Stimulated activated CD4-positive, alpha-beta T cell treated with anti-CD3 and anti-CD28 coated beads, Interleukin-4, amount 100 ng/mL, for 1 hour (primary cell): ENCODE results near the gene ACTR3C.
A peak's percentile ranks its signal among the peaks of the same experiment; 100 is the strongest.

Experiments used
- DNase-seq: peaks from one replicate; pipeline ENCODE4 v3.0.0-alpha.2; 2020

Gene ACTR3C

DNA sequence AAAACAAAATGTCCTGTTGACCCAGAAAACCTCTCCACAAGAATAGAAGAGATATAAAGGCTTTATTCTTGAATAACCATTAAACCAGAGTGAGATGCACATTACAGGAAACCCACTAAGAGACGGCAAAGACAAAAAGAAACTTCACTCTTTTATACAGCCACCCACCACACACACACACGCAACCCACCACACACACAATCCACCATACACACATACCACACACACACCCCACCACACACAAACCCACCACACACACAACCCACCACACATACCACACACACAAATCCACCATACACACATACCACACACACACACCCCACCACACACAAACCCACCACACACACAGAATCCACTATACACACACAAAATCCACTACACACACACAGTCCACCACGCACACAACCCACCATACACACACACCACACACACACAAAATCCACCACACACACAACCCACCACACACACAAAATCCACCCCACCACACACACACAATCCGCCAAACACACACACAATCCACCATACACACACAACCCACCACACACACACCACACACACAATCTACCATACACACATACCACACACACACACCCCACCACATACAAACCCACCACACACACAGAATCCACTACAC, 35.8 kb upstream of the ACTR3C start:
- DNase-seq, result no peak

DNA sequence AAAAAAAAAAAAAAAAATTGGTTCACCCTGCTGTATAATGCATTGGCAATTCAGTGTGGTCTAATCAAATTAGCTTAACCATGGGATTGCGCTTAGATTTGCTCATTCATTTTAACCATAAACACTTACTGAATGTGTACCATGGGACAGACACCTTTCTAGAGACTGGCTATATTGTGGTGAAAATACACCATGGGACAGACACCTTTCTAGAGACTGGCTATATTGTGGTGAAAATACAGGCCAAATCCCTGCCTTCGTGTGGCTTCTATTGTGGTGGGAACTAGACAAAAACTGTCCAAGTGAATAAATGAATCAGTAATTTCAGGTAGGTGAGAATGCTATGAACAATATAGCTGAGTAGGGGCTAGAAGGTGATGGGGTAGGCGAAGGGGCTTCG, 35.1 kb upstream of the ACTR3C start:
- no peak for DNase-seq

DNA sequence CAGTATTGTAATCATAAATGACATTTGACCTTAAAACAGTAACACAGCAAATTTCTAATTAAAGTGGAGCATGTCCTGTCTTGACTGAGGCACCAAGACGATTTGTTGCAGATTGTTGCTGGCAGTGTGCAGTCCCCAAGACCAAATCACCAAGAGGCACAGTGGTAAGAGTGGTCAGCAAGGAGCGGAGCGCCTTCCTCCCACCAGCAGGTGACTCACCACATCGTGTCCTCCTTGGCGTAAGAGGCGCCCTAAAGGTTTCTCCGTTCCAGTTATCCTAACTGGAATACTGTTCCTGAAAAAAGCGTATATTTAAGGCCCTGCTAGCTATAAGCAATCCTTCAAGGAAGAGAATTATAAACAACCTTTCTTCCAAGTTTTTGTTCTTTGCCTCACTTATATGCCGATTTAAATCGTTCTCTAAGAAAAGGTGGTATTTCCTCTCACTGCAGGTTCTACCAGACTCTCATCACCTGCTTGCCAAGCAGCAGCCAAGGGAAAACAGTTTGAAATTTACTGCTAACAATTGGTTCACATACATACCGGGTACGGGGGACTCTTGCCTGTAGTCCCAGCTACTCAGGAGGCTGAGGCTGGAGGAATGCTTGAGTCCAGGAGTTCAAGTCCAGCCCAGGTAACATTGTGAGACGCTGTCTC, 34.6 kb upstream of the ACTR3C start:
- no peak for DNase-seq

DNA sequence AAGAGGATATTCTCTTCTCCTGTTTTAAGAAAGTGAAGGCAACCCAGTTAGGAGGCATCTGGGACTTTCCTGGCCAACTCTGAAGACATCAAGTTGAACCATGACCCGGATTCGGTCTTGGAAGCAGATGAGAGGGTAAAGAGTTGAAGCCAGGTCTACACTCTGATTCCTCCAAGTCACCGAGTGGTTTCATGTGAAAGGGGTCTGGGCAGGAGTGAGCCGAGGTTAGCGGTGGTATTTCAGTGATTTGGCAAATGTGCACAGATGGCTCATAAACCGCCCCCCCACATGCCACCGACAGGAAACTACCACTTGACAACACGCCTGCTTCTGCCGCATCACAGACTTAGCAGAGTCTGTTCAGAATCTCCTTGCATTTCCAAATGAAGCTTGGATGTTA, 33.9 kb upstream of the ACTR3C start:
- peak; percentile 65 for DNase-seq

DNA sequence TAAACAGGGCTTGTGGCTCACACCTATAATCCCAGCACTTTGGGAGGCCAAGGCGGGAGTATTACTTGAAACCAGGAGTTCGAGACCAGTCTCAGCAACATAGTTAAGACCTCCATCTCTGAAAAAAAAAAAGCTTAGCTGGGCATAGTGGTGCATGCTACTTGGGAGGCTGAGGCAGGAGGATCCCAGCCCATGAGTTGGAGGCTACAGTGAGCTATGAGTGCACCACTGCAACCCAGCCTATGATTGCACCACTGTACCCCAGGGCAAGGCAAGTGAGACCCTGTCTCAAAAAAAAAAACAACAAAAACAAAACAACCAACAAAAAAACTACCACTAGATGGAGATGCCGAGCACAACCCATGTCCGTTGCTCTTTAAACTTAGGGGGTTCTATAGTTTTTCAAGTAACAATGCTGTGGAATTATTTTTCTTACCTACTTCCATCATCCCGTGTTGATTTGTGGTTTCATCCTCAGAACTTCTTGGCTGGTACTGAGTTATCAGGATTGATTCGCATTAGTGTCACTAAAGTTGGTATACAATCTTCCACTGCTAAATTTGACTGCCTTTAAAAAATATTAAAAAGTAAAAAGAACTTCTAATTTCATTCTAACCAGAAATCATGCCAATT, 33.0 kb upstream of the ACTR3C start:
- DNase-seq, result no peak

DNA sequence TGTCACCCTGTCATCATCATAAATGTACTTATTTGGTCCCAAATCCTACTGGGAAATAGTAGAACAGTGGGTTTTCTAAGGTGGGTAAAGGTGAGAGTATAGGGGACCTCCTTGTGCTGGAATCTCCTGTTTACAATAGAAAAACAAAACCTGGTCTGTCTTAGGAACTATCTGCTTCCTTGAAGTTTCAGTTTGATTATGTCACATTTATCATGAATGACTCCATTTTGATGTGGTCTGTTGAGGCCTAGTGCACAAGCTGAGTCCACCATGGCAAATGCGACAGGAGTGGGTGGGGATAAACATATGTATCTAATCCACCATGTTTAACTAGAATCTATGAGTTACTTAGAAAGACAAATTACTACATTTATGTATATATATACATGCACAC, 32.3 kb upstream of the ACTR3C start:
- DNase-seq, result no peak

DNA sequence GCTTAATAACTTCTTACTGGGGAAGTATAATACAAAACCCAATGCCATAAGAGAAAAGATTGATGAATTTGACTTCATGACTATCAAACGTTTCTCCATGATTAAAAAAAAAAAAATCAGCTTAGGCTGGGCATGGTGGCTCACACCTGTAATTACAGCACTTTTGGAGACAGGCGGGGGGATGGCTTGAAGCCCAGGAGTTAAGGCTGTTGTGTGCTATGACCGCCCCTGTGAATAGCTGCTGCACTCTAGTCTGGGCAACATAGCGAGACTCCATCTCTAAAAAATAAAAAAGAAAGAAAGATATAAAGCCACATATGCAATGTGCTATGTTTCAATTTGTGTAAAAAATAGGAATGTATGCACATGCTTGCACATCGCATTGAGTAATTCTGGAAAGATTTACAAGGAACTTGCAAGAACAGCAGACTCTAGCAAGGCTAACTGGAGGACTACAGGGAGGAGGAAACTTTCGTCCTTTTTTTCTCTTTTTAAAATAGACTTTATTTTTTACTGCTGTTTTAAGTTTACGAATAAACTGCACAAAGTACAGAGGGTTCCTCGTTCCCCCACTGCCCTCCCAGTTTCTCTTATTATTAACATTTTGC, 28.3 kb upstream of the ACTR3C start:
- DNase-seq, result no peak

DNA sequence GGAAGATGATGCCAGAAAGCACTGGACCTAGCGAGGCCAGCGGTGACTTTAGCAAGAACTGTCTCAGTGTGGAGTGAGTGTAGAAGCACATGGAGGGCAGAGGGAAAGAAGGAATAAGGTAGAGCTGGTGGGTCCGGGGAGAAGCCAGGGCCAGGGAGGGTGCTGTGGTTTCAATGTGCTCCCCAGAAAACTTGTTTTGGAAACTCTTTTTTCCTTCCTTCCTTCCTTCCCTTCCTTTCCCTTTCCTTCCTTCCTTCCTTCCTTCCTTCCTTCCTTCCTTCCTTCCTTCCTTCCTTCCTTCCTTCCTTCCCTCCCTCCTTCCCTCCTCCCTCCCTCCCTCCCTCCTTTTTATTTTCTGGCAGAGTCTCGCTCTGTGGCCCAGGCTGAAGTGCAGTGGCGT, 23.6 kb upstream of the ACTR3C start:
- DNase-seq, result no peak

DNA sequence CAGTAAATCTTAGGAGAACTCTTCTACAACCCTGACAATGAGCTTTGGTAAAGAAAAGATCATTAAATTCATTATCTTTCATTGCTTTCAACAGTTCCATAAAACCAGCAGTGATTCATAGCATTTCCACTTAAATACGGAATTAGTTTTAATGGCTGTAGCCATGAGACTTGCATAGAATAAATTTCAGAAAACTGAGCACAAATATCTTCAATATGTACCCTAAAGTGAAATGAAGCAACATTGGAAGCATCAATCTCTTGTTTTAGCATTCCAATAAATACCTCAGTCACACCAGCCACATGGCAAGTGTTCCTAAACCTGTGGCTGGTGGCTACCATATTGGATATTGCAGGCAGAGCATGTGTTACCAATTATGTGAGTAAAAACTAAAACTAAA, 21.7 kb upstream of the ACTR3C start:
- no peak for DNase-seq

DNA sequence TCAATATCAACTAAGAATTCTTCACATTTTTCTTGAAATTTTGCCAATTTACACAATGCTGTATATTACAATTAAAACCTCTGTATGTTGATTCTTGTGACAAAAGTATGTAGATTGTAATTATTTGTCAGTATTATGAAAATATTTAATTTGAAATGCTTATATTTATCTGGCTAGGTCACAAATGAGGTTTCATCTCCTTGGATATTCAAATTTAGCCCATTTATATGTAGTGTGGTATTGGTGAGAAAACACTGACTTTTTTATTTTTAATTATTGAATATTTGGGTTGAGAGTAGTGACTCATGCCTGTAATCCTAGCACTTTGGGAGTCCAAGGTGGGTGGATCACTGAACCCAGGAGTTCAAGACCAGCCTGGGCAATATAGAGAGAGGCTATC, 21.0 kb upstream of the ACTR3C start:
- no peak for DNase-seq

DNA sequence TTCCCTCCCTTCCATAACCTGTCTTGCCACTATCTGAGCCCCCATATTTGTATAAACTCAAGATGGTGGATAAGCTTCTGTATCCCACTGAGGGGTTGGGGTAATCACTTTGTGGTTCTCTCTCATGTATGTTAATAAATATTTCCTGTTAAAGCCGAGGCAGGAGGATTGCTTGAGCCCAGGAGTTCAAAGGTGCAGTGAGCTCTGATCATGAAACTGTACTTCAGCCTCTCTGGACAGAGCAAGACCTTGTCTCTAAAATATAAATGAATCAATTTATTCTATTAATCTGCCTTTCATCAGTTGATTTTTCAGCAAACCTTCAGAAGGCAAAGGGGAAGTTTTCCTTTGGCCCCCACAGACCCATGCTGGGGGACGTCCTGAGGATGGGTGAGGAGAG, 19.9 kb upstream of the ACTR3C start:
- DNase-seq, result no peak

DNA sequence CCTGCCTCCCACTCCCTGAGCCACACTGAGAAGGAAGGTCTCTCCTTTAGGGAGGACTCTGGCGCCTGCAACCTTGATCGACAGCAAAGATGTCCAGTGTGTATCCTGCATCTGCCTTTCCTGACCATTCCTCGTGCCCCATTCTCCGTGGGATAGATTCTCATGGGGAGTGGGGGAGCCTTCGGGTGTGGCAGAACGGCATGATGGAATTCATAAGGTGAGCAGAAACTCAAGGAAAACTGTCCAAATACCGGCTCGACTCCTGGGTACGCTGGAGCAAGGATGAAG, 18.7 kb upstream of the ACTR3C start:
- no peak for DNase-seq

DNA sequence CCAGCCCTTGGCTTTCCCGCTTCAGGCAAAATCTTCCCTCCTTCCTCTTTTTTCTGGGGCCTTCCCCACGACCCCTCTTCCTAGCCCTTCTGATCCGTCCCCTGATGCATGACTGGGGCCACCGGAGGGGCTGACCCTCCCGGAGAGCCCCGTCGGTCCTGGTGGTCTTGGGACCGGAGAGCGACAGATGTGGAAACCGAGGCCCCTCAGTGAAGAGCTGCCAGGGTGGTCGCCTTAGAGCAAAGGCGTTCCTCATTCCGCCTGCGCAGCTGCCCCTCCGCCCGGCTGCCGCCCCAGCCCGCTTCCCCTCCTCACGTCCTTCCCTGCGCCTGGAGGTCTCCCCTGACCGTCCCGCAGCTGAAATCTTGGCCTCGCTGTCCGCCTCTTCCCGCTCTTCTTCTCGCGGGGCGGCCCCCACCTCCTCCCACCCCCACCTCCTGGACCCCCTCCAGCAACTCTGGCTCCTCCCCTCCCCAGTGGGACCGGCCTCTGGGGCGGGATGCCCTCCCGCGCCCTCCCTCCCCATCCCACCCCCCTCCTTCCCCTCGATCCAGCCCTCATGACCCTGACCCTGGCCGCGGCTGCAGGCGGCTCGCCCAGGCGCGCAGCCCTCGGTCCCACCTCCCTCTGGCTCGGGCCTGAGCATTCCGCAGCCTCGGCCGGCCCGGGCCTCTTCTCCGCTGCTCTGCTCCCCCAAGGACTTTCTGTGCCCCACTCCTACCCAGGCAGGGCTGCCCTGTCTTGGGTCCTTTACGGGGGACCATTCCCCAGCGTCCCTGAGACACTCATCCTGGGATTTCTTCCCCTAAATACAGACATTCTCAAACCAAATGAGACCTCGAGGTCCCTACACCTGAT, 18.1 kb upstream of the ACTR3C start, which contains the start of gene RARRES2:
RARRES2 (minus strand) TSS at position 367 of the 858 bp plus-strand sequence. CDS start 1,020 bp downstream, outside the sequence.
- DNase-seq, result no peak

DNA sequence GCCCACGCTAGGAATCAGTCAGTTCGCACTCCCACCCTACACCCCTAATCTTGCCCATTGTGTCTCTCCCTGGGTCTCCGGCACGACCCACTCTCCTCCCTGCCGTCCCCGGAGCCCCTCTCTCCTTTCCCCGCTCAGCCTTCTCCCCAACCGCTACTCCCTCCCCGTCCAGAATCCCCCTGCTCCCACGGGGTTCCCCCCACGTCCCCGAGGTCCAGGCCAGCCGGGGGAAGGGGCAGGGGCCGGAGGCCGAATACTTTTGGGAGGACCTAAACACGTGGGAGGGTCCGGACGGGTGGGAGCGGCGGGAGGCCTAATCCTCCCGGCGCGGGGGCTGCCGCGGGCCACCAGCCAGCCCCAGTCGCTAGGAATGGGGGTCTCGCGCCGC, 17.5 kb upstream of the ACTR3C start:
- DNase-seq, result no peak

DNA sequence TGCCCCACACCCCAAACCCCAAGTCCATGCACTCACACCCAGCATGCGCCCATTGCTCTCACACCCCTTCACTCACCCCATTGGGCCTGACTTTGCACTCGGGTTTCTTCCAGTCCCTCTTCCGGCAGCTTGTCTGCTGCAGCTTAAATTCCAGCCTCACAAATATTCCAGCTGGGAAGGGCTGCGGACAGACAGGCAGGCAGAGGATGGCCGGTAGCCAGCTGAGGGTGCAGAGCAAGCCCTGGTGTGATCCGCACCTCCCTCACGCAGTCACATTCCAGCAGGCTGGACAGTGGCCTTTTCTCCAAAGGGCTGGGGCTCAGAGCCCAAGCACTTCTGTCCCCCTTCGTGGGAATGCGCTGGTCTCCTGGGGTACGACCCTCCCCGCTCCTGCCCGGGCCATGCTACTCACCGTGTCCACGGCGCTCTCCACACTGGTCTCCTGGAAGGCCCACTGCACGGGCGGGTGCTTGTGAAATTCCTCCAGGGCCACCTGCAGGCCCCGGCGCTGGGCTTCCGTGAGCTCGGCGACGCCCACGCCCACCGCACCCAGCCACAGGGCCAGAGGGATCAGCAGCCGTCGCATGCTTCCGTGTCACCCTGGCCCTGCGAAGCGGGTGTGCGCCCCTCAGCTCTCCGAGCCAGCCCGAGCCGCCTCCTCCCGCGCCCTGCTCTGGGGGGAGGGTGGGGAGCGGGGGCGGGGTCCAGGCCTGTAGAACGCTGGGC, 16.8 kb upstream of the ACTR3C start:
- no peak for DNase-seq

DNA sequence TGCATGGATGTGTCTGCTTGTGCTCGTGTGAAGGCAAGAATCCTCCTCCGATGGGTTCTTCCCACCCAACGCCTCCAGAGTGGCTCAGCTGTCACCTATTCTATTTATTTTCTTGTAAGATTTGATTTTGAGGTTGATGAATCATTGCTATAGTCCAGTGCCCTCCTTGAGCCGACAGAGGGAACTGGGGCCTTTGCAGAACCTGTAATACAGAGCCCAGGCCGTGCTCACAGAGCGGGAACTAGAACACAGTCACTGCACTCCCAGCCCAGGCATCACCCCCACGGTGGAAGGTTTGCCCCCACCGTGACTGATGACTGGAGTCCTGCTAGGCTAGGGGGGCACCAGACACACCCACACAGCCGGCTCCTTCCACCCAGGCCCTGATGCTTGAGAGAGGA, 16.1 kb upstream of the ACTR3C start:
- no peak for DNase-seq

DNA sequence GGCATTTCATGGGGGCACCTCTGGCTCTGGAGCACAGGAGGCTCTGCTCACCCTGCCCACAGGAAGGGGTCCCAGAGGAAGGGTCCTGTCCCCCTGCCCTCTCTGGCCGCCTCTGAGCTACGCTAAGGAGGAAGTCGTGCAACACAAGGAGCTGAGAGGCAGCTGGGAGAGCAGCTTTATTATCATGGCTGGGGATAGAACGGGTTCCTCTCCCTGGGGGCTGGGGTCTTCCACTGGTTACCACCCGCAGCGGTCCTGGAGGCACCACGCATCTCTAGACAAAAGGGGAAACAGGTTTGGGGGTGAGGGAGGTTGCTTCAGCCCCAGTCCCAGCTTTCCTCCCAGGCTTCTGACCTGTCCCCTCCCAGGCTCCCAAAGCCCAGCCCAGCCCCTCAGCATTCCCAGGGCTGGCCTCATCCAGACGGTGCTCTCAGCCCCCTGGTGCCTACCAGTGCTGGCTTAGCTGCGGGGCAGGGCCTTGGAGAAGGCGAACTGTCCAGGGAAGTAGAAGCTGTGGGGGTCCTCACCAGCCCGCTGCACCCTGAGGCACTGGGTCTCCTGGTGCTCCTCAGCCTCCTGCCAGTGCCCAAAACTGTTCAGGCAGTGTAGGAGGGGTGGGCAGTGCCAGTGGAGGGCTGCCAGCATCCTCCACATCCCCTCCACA, 15.0 kb upstream of the ACTR3C start:
- DNase-seq, result no peak

DNA sequence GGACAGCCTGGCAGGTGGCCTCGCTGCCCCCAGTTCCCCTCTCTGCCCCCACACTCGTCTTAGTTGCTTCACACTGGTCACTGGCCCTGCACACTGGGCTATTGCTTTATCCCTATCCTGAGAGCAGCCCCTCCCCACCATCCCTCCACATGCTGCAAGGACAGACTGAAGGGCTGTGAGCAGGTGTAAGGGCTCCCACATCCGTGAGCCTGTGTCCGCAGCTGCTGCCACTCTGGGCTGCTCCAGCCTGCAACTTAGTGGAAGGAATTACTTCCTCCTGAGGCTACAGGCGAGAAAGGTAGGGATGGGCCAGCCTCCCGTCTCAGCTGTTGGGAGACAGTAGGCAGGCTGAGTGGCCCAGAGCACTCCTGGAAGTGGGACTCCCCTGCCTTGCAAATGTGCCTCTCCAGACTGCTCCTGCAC, 14.3 kb upstream of the ACTR3C start:
- no peak for DNase-seq

DNA sequence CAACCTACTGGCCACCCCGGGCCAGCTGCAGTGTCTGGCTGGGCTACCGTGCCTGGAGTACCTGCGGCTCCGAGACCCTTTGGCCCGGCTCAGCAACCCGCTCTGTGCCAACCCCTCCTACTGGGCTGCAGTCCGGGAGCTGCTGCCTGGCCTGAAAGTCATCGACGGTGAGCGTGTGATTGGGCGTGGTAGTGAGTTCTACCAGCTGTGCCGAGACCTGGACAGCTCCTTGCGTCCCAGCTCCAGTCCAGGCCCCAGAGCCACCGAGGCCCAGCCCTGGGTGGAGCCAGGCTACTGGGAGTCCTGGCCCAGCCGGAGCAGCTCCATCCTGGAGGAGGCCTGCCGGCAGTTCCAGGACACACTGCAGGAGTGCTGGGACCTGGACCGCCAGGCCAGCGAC, 13.8 kb upstream of the ACTR3C start:
- no peak for DNase-seq

DNA sequence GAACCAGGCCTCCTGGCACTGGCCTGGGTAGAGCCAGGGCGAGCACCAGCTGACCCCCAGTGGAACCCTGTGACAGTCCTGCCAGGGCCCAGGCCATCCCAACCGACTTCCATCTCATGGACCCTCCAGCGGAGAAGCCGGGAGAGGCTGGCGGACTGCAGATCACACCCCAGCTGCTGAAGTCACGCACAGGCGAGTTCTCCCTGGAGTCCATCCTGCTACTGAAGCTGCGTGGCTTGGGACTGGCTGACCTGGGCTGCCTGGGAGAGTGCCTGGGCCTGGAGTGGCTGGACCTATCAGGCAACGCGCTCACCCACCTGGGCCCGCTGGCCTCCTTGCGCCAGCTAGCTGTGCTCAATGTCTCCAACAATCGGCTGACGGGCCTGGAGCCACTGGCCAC, 13.4 kb upstream of the ACTR3C start:
- DNase-seq, result no peak

DNA sequence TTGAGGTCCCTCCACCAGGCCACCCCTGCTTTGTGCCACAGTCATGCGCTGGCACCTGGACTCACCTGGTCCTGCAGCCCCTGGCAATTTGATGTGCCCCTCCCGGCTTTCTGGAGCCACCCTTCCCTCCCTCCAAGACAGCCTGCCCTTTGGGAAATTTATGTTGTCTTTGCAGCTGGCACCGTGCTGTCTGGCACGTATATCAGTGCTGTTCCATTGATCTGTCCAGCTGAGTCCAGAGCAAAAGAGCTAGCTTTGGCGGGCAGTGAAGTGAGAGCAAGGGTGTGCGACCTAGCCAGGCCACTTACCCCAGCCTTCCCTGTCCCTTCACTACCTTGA, 12.4 kb upstream of the ACTR3C start:
- DNase-seq, result no peak

DNA sequence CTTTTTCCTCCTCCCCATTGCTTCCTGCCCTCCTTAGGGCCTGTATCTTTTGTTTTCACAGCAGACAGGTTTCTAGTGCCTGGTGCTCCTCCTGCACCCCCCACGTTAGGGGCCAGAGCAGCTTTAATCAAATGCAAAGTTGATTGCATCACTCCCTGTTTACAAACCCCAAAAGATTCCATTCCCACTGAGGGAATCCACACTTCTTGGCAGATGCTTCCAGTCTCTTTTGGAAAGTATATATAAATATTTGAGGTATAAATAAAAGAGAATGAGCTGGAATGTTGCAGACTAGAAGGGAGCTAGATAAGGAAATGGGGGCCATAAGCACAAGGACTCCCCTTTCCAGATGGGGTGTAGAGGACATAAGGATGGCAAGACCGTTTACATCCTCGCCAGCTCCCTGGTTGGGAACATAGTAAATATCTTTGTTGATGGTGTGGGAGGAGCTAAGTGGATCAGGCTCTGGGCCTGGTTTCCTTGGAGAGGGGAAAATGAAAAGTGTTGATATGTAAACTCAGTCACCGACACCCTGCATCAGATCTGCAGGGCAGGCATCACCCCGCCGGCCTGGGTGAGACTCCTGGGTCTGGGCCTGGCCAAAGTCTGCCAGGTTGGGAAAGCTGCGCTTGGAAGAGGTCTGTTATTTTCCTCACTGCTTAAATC, 11.9 kb upstream of the ACTR3C start:
- no peak for DNase-seq
